ENCODE measurements around the gene PACRG.

- TF ChIP-seq CTCF (conservative IDR thresholded peaks at IDR 0.05; ENCODE audit: low read length) (no peak), EZH2phosphoT487 (IDR thresholded peaks at IDR 0.05; ENCODE audit: borderline replicate concordance, low read depth, low read length) (no peak)
These were observed 478.4 kb downstream of the PACRG start for GRCh38 chr6:163206196-163206595.

All from OCI-LY7 (cell line).